Right cardiac atrium (tissue), 5 donors: ENCODE data around the gene ULK4. TPM values are rescaled to one million over a fixed set of nuclear protein-coding genes. Genes with fewer than 3 reads are reported as not detected.

Experiments used
- ATAC-seq, 2 donors: fragments of 200-7000 bp; cut with Tn5 transposase; one replicate each; pipeline versions ENCODE4 v1.8.0 to v1.9.1; 2020; ENCODE audit warnings: moderate library complexity in 2 of 2, mild to moderate bottlenecking in 1 of 2
- DNase-seq, 3 donors: peaks; one replicate each; pipeline ENCODE4 v3.0.0-alpha.2; 2020
- H3K27ac ChIP-seq: one replicate; pipeline ENCODE4 v1.5.1; 2013; ENCODE audit warnings: mild to moderate bottlenecking, low read length, control low read depth, moderate library complexity
- H3K27me3 ChIP-seq: one replicate; pipeline ENCODE4 v1.6.1; 2013; ENCODE audit not compliant: control insufficient read depth, insufficient read depth
- H3K4me1 ChIP-seq: one replicate; pipeline ENCODE4 v1.6.1; 2013; ENCODE audit warnings: low read length; ENCODE audit not compliant: control insufficient read depth, insufficient read depth
- H3K4me3 ChIP-seq: one replicate; pipeline ENCODE4 v1.5.1; 2013; ENCODE audit warnings: low read length, control low read depth
- H3K9me3 ChIP-seq: one replicate; pipeline ENCODE4 v1.6.1; 2013; ENCODE audit warnings: low read length; ENCODE audit not compliant: control insufficient read depth
- WGBS: extraction: QIAGEN DNeasy Blood & Tissue Kit; methylation state at CpG from one replicate; pipeline ENCODE4 v1.1.7; 2013; 5-methylcytosine and 5-hydroxymethylcytosine counted together
- intact Hi-C, 4 donors: fragments of 100-400 bp; cut with DNase I; formaldehyde crosslinking; loops; one replicate each; pipeline versions ENCODE4 v1.11.0 to v1.14.0; 2022 to 2023
- polyA plus RNA-seq: library from polyadenylated mRNA; stranded (reverse); fragments of 200-250 nt; gene quantifications from one replicate; pipeline ENCODE4 v1.2.3, GENCODE V29; 2013
- total RNA-seq, 4 donors: library from RNA; stranded (reverse); fragmentation: NEBNext Ultra II Directional; extraction: Animal tissue kit (Norgen Biotek cat#: 25700); gene quantifications; one replicate each; pipeline ENCODE4 v1.2.1, GENCODE V29; 2021
- donor health status: healthy with polysubstance abuse.
- donor health status: DM: no; HTN: yes; CAD: no.
- donor health status: DM: no; HTN: no; CAD: no.
- donor health status: DM: no; HTN: yes; CAD: no; lungs with severe emphysema.
- donor health status: DM: yes; HTN: yes; CAD: no.

Gene ULK4
- total and polyA plus RNA-seq, 5 donors = 13.8 to 22.4 (median 18.0) TPM

- H3K27ac ChIP-seq = no peak overlapping the region
- intact Hi-C loops = no loop called here
- 38% methylated on average over 3 of the region's 3 CpGs for WGBS
- H3K9me3 ChIP-seq = no peaks in the 10 kb centered on the region
- H3K4me1 ChIP-seq = no peaks in the 10 kb centered on the region
- DNase-seq = no peak
- H3K27me3 ChIP-seq = no peaks in the 10 kb centered on the region
- H3K4me3 ChIP-seq = no peak overlapping the region
- ATAC-seq = peak in 1 of 2 donors; percentile 63
Measured at GRCh38 chr3:41323467-41324155, 638.3 kb downstream of the ULK4 start.

GRCh38 chr3:41321642-41321980, 640.3 kb downstream of the ULK4 start:
- no peaks in the 10 kb centered on the region for H3K9me3 ChIP-seq
- 90% methylated on average over 5 of the region's 5 CpGs for WGBS
- H3K27ac ChIP-seq = no peak overlapping the region
- H3K27me3 ChIP-seq = no peaks in the 10 kb centered on the region
- DNase-seq (no peak), ATAC-seq (no peak)
- no peak overlapping the region for H3K4me3 ChIP-seq
- H3K4me1 ChIP-seq = no peaks in the 10 kb centered on the region
- intact Hi-C loops = no loop called here

GRCh38 chr3:41320953-41321641, 640.8 kb downstream of the ULK4 start:
- no peak for ATAC-seq
- WGBS = 74% methylated on average over 8 of the region's 8 CpGs
- intact Hi-C loops = no loop called here
- Histone ChIP-seq H3K4me3 (no peak overlapping the region), H3K4me1 (no peaks in the 10 kb centered on the region), H3K27ac (no peak overlapping the region), H3K27me3 (no peaks in the 10 kb centered on the region), H3K9me3 (no peaks in the 10 kb centered on the region)
- DNase-seq = no peak

- WGBS = 75% methylated on average over 2 of the region's 2 CpGs
- H3K27ac ChIP-seq = no peak overlapping the region
- no peaks in the 10 kb centered on the region for H3K4me1 ChIP-seq
- H3K9me3 ChIP-seq = no peaks in the 10 kb centered on the region
- no peak overlapping the region for H3K4me3 ChIP-seq
- intact Hi-C loops = no loop called here
- no peak for DNase-seq
- no peak for ATAC-seq
- H3K27me3 ChIP-seq = no peaks in the 10 kb centered on the region
Measured at GRCh38 chr3:41318520-41318919, 643.4 kb downstream of the ULK4 start.

GRCh38 chr3:41317718-41318117, 644.2 kb downstream of the ULK4 start:
- DNase-seq = no peak
- WGBS = 90% methylated on average over 1 of the region's 1 CpG
- Histone ChIP-seq H3K9me3 (no peaks in the 10 kb centered on the region), H3K27me3 (no peaks in the 10 kb centered on the region), H3K27ac (no peak overlapping the region), H3K4me3 (no peak overlapping the region), H3K4me1 (no peaks in the 10 kb centered on the region)
- ATAC-seq = no peak
- intact Hi-C loops = no loop called here

- no peak for ATAC-seq
- intact Hi-C loops = no loop called here
- no peak overlapping the region for H3K27ac ChIP-seq
Measured at GRCh38 chr3:41317298-41317697, 644.6 kb downstream of the ULK4 start.

GRCh38 chr3:41315126-41315525, 646.8 kb downstream of the ULK4 start:
- ATAC-seq = no peak
- 87% methylated on average over 2 of the region's 2 CpGs for WGBS
- no peak for DNase-seq

More at GRCh38 chr3:41317298-41317697, 644.6 kb downstream of the ULK4 start:
- no peaks in the 10 kb centered on the region for H3K9me3 ChIP-seq
- no peaks in the 10 kb centered on the region for H3K27me3 ChIP-seq
- no peak overlapping the region for H3K4me3 ChIP-seq
- H3K4me1 ChIP-seq = no peaks in the 10 kb centered on the region
- 97% methylated on average over 6 of the region's 6 CpGs for WGBS
- no peak for DNase-seq

GRCh38 chr3:41308119-41308518, 653.8 kb downstream of the ULK4 start:
- intact Hi-C loops = no loop called here
- 93% methylated on average over 2 of the region's 2 CpGs for WGBS
- Histone ChIP-seq H3K27ac (no peak overlapping the region), H3K4me1 (peaks cover 5% of the 10 kb centered on the region), H3K9me3 (no peaks in the 10 kb centered on the region), H3K4me3 (no peak overlapping the region), H3K27me3 (no peaks in the 10 kb centered on the region)
- no peak for DNase-seq
- ATAC-seq = no peak

More at GRCh38 chr3:41315126-41315525, 646.8 kb downstream of the ULK4 start:
- intact Hi-C loops = no loop called here
- no peaks in the 10 kb centered on the region for H3K27me3 ChIP-seq
- H3K4me3 ChIP-seq = no peak overlapping the region
- no peaks in the 10 kb centered on the region for H3K9me3 ChIP-seq
- no peak overlapping the region for H3K27ac ChIP-seq
- no peaks in the 10 kb centered on the region for H3K4me1 ChIP-seq

GRCh38 chr3:41307065-41307464, 654.8 kb downstream of the ULK4 start:
- Histone ChIP-seq H3K9me3 (no peaks in the 10 kb centered on the region), H3K27ac (no peak overlapping the region), H3K4me1 (peaks cover 5% of the 10 kb centered on the region), H3K27me3 (no peaks in the 10 kb centered on the region), H3K4me3 (no peak overlapping the region)
- DNase-seq (peak in 1 of 3 donors; percentile 59), ATAC-seq (peak; percentile 54 to 56)
- intact Hi-C loops = no loop called here
- 44% methylated on average over 2 of the region's 2 CpGs for WGBS

- ATAC-seq (peak; percentile 87 to 94), DNase-seq (peak; percentile 36 to 49 (median 43))
- Histone ChIP-seq H3K4me1 (peaks cover 5% of the 10 kb centered on the region), H3K4me3 (no peak overlapping the region), H3K27ac (peak overlapping the region; percentile 38), H3K27me3 (no peaks in the 10 kb centered on the region), H3K9me3 (no peaks in the 10 kb centered on the region)
- intact Hi-C loops = no loop called here
- WGBS = 12% methylated on average over 2 of the region's 2 CpGs
Measured at GRCh38 chr3:41304593-41304992, 657.3 kb downstream of the ULK4 start.

- Histone ChIP-seq H3K9me3 (no peaks in the 10 kb centered on the region), H3K27me3 (no peaks in the 10 kb centered on the region), H3K27ac (no peak overlapping the region), H3K4me3 (no peak overlapping the region), H3K4me1 (peaks cover 5% of the 10 kb centered on the region)
- DNase-seq (no peak), ATAC-seq (no peak)
- WGBS = 95% methylated on average over 4 of the region's 4 CpGs
- intact Hi-C loops = no loop called here
Measured at GRCh38 chr3:41302295-41302694, 659.6 kb downstream of the ULK4 start.
